D721Med (cell line): ENCODE measurements around the gene GMEB2.

Experiments used
- DNase-seq: peaks from one replicate; pipeline ENCODE4 v3.0.0; 2011; ENCODE audit warnings: low spot score; ENCODE audit not compliant: insufficient read length
- FAIRE-seq: peaks from 2 replicates; lab custom pipeline; 2011; peaks lifted over from hg19 to GRCh38; lab: Jason Lieb, UNC
- TF ChIP-seq, protein P1 (sequence below): IDR thresholded peaks from 2 replicates; pipeline ENCODE4 v1.5.1; 2012; ENCODE audit warnings: mild to moderate bottlenecking, control low read depth; ENCODE audit not compliant: insufficient read depth; ENCODE audit errors: missing control alignments

Gene GMEB2

DNA sequence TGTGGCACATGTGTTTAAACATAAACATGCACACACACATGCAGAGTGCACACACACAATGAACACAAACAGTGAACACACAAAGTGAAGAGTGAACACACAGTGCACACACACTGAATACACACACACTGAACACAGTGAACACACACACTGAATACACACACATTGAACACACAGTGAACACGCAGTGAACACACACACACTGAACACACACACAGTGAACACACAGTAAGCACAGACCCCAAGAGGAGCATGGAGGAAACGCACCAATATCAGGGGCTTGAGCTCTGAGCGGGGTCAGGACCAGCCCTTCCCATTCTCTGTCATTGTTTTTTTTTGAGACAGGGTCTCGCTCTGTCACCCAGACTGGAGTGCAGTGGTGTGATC is 35.8 kb downstream of the GMEB2 start:
- DNase-seq (no peak), FAIRE-seq (no peak)
- TF ChIP-seq, protein P1, sequence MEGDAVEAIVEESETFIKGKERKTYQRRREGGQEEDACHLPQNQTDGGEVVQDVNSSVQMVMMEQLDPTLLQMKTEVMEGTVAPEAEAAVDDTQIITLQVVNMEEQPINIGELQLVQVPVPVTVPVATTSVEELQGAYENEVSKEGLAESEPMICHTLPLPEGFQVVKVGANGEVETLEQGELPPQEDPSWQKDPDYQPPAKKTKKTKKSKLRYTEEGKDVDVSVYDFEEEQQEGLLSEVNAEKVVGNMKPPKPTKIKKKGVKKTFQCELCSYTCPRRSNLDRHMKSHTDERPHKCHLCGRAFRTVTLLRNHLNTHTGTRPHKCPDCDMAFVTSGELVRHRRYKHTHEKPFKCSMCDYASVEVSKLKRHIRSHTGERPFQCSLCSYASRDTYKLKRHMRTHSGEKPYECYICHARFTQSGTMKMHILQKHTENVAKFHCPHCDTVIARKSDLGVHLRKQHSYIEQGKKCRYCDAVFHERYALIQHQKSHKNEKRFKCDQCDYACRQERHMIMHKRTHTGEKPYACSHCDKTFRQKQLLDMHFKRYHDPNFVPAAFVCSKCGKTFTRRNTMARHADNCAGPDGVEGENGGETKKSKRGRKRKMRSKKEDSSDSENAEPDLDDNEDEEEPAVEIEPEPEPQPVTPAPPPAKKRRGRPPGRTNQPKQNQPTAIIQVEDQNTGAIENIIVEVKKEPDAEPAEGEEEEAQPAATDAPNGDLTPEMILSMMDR, result no peak

DNA sequence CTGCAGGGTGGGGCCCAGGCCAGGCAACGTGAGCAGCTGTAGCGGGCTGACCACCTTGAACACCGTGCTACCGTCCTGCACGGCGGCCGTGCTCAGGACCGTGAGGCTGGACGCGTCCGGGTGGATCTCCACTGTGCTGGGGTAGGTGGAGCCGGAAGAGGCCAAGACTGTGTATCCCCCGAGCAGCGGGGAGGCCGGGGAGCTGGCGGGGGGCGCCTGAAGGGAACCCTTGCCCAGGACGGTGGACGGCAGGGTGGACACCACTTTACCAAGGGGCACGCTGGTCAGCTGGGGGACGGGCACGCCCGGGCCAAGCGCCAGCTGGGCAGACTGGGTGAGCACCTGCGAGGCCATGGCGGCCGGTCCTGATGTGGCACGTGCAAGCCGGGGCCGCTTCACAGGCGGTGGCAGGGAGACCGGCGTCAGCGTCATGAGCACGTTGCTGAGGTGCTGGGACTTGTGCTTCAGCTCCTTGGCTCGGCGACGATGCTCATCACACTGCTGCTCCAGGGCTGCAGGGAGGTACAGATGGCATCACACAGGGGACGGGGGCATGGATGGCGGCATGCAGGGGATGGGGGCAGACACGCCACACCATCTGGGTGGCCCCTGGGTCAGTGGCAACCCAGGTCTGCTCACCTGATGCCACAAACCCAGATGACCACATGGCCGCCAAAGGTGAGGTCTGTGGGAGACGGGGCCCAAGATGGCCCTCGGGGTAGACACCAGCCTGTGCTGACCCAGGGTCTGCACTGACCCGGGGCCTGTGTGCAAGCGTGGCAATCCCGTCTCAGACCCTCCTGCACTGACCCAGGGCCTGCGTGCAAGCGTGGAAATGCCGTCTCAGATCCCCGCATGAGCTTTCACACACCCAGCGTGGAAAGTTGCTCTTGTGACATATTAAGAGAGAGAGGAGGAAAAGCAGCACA is 36.4 kb downstream of the GMEB2 start:
- DNase-seq, result no peak
- TF ChIP-seq, protein P1, result no peak
- FAIRE-seq, result no peak

DNA sequence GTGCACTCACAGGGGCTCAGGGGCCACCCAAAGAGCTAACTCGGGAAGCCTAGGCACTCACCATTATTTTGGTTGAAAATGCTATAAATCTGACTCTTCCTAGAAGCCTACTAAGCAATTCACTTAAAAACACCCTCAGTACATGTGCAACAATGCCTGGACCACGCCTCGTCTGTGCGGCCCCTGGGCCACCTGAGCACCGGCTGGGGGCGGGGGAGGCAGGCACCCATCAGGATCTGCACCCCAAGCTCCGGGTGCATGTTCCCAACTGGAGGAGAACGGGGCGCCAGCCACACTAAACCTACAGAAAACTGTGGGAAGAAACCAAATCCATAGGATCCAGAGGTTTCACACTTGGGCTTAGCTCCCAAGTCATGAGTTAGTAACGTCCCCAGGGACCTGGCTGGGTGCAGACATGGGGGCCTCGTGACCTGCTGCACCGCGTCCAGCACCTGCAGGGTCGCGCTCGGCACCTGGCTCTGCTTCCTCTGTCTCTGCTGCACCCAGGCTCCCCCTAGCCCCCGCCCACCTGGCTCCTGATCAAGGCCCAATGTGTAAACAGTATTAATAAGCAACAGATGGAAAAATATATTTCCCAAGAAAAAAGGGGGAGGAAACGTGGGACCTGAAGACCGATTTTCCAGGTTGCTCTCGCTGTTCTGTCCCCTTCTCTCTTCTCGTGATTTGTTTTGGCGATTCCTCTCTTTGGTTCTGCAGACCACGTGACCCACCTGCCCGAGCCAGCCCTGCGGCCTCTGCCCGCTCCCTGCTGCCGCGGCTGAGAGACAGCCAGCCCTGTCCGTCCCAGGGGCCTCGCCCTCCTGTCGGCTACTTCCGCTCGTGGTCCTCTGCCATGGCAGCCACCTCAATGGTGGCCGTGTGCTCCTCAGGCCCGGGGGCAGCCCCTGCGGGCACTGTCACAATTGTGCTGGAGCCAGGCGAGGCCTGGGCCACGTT is 37.4 kb downstream of the GMEB2 start:
- FAIRE-seq, result no peak
- no peak for DNase-seq
- TF ChIP-seq, protein P1, result no peak

DNA sequence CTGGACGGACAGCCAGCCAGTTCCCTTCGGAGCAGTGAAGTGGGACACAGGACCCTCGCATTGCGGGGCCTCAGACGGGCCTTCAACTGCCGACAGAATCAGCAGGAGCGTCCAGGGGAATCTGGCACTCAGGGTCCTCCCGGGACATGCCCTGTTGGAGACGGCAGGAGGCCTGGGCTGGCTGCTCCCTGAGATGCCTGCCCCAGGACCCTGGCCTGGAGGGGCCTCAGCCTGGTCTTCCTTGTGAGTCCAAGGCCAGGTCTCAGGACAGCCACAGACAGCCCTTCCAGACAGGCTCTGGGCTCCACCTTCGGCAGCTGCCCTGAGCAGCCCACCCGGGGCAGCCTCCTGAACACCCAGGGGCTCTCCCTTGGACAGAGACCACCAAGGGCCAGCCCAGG is 38.3 kb downstream of the GMEB2 start:
- TF ChIP-seq, protein P1, result no peak
- FAIRE-seq, result no peak
- no peak for DNase-seq

DNA sequence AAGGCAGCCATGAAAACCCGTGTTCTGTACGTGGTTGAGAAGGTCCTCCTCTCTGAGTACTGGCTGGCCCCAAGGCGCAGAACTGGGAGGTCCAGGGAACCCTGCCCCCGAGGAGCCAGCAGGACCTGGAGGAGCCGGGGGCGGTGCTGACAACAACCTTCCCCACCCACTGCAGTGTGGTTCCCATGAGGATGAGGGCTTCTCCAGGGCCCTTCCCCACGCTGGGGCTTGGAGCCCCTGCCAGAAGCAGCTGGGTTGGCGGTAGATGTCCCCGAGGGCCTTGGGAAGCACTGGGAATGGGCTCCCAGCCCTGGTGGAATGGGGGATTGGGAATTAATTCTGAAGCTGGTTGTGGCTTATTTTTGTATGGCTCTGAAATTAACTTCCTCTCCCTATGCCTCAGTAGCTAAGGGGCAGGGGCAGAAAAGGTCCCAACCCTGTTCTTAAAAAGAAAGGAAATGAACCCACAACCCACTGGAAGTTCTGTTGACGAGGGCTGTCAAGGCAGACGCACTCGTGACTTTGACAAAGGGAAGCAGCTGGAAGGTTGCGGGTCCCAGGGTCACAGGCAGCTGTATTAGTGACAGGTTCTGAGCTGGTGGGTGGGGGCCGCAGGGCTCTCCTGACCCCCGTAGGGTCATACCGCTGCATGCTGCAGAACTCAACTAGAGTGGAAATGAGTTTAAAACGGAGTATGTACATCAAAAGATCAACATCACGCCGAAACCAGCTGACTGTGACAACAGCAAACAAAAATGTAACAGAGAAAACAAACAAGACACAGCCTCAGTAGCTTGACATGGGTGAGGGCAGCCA is 38.9 kb downstream of the GMEB2 start:
- FAIRE-seq (no peak), DNase-seq (no peak)
- TF ChIP-seq, protein P1, result no peak

DNA sequence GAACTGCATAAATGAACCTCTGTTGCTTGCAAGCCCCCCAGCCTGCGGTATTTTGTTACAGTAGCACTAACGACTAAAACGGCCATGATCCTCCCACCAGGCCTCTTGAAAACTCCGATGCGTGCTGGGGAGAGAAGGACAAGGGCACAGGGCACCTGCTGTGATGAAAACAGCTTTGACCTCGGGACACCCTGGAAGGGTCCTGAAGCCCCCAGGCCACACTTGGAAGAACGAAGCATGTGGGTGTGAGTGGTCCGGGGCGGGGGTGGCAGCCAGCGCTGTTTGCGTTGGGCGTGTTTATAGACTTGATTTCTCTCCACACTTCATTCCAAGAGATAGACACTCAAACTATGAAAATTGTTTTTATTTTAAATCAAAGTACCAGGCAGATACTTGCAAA is 39.6 kb downstream of the GMEB2 start:
- FAIRE-seq (no peak), DNase-seq (no peak)
- TF ChIP-seq, protein P1, result no peak
